Endometrial microvascular endothelial cells (primary cell): ENCODE data around the gene GIMAP8. TPM values are rescaled to one million over a fixed set of nuclear protein-coding genes. Genes with fewer than 3 reads are reported as not detected.

ENCODE experiments used
- in situ Hi-C: cut with HindIII; loops from 2 replicates; pipeline ENCODE4 v1.10.0; 2017; ENCODE audit warnings: low sequenced_read_pairs, low pct_unique_long_range_greater_than_20kb; ENCODE audit errors: inconsistent ontology term
- total RNA-seq: library from RNA; depleted of rRNA; stranded (reverse); fragments of >200 nt; gene quantifications from one replicate; pipeline ENCODE4 v1.2.3, GENCODE V29; 2015; ENCODE audit errors: inconsistent ontology term

The GIMAP8 gene
- total RNA-seq, 1 donor from 2014 or later, result 4.5 TPM

- in situ Hi-C loops, result no loop called here
Measured at GRCh38 chr7:150431839-150432658, 18.4 kb upstream of the GIMAP8 start.

GRCh38 chr7:150432915-150433892 lies 17.2 kb upstream of the GIMAP8 start:
- in situ Hi-C loops, result no loop called here

GRCh38 chr7:150434240-150434639 lies 16.2 kb upstream of the GIMAP8 start:
- in situ Hi-C loops, result no loop called here

GRCh38 chr7:150435047-150435389 lies 15.4 kb upstream of the GIMAP8 start:
- in situ Hi-C loops, result no loop called here

DNA sequence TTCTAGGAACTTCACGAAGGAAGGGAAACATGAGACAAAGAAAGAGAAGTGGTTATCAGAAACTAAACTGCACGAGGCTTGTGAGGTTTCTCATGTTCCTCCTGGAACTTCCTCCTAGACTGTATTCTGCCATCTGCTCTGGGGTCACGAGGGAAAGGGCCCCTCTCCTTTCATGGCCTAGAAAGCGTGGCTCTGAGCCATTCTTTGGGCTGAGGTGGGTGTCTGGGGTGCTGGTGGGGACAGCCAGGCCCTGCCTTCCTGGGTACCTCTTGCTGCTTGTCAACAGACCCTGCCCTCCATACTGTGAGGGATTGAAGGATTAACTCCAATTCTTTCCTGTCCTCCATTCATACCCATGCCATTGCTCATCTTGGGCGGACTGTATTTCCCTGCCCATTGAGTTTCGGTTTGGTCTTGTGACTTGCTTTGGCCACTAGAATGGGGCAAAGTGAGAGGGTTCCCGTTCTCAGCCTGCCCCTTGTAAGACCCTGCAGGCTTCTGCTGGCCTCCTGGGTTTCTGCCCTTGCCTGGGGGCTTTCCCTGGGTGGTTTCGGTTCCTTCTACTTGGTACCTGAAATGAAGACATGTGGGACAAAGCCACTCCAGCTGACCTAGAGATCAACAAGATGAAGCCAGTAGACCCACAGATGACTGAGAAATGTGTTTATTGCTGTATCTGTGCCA lies 14.9 kb upstream of the GIMAP8 start:
- in situ Hi-C loops, result no loop called here

GRCh38 chr7:150439967-150440366 lies 10.5 kb upstream of the GIMAP8 start:
- in situ Hi-C loops, result no loop called here

GRCh38 chr7:150441524-150441923 lies 8.9 kb upstream of the GIMAP8 start:
- in situ Hi-C loops, result no loop called here

- in situ Hi-C loops, result no loop called here
Measured at GRCh38 chr7:150442811-150443210, 7.6 kb upstream of the GIMAP8 start.

DNA sequence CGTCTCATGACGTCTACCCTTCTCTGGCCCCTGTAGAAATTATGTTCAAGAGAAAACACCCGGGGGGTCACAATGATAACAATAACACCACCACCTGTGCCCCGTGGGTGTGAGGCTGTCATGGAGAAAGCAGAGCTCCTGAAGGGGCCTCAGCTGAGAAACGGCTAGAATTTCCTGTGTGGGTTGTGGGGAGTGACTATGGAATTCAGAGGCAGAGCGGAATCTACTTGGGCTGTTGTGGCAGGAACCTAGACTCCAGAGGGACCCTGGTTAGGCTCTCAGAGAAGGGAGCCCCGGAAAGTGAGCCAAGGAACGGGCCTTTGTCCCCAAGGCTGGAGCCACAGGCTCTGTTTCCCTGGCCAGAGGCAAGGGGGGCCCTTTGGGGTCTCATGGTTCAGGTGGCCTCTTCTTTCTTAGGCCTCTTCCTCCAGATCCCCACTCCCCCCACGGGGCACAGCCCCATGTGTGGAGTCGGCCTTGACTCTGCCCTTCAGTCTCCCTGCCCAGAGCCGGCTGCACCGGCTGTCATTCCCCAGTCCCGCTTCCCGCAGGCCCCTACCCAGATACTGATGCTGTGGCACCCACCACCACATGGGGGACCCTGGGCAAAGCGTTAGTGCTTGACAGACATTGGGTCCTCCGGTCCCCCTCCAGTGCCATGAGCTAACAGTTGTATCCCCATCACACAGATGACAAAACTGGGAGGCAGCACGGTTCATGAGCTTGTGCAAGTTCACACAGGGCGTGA lies 6.5 kb upstream of the GIMAP8 start:
- in situ Hi-C loops, result no loop called here

GRCh38 chr7:150444674-150445365 lies 5.6 kb upstream of the GIMAP8 start:
- in situ Hi-C loops, result no loop called here

- in situ Hi-C loops, result no loop called here
Measured at GRCh38 chr7:150446288-150446938, 4.0 kb upstream of the GIMAP8 start.

GRCh38 chr7:150447966-150448788 lies 2.3 kb upstream of the GIMAP8 start:
- in situ Hi-C loops, result no loop called here

DNA sequence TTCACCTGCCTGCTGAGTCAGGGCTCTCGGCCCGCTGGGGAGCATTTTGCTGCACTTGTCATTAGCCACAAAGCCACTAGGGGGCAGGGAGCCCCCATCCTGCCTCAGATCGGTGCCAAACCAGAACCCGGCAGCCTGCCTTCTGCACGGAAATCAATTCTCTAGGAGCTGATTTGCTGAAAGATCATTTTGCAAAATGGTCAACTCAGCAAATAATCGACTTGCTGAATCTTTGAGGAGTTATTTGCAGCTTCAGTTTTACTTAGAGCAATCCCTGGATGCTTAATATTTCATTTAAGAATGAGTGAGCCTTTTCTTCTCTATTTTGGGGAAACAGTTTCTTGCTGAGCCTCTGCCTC lies 1.7 kb upstream of the GIMAP8 start:
- in situ Hi-C loops, result no loop called here

DNA sequence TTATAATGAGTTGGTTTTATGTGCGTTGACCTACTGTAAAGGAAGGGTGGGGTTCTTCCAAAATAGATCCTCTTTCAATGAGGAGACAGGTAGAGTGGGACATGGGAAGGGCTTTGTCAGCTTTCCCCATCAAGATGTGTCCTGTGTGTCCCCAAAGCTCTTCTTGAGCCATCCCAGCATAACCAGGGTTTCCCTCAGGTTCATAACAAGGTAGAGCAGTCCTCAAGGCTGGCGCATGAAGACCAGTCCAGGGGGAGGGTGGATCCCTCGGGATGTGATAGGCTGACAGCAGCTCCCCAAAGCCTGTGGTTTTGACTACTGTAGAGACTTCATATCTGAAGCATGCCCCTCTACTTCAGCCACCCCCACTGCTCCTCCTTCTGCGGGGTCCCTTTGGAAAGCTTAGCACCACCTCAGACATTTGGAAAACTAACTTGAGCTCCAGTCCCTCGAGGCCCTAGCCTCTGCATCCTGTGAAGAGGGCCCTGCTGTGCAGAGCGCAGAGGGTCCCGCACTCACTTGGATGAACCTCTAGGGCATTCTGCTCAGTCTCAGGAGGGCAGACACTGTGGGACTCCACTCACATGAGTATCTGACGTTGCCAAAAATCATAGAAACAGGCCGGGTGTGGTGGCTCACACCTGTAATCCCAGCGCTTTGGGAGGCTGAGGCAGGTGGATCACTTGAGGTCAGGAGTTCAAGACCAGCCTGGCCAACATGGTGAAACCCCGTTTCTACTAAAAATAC lies 1.1 kb upstream of the GIMAP8 start:
- in situ Hi-C loops, result no loop called here

DNA sequence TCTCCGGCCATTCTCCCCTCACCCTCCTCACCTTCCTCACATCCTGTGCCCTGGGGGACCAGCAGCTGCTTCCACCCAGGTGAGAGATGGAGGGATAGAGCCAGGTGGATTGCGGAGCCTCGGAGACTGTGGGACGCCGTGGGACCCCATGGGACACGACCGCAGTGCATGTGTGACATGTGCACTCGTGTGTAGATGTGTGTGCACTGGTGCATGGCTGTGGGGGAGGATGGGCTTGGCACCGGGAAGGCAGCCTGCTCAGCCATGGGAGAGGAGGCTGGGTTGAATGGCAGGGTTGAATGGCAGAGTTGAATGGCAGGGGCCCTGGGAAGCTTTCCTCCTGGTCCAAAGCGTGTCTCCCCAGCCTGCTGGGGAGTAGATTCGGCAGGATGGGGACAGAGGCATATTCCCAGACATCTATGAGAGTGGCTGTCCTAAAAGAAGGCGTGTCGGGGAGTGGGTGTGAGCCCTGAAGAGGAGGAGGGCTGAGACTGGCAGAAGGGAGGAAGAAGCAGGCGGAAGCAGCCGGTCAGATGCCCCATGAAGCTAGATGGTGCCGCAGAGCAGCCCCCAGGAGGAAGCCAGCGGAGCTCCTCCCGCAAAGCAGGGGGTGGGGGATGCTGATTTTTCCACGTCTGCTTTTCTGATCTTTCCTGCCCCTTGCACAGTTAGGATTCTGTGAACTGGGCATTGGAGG lies 815 bp downstream of the GIMAP8 start:
- in situ Hi-C loops, result no loop called here
